HepG2 (cell line): ENCODE results near the gene CCDC86. TPM values are rescaled to one million over a fixed set of nuclear protein-coding genes. Genes with fewer than 3 reads are reported as not detected.

Source experiments
- ATAC-seq: fragments of 200-7000 bp; cut with Tn5 transposase; 3 replicates; pipeline ENCODE4 v1.9.1; 2020; ENCODE audit warnings: mild to moderate bottlenecking, moderate library complexity
- BruUV-seq: library from RNA; stranded (reverse); fragments of 400-500 nt; replicated peaks from 2 replicates; lab custom pipeline; 2021; lab: Mats Ljungman, UMichigan
- CTCF ChIA-PET: fragments of 300-600 bp; formaldehyde crosslinking; extraction: SDS; loops from one replicate; lab custom pipeline; 2021; ENCODE audit warnings: low total read pairs, inconsistent platforms, low intra/inter-chr PET ratio; lab: Yijun Ruan, JAX
- POLR2A ChIA-PET: fragments of 350-600 bp; sonication (Branson Sonifier 250); formaldehyde crosslinking; loops from one replicate; lab custom pipeline; 2020; ENCODE audit warnings: antibody characterized with exemption, inconsistent platforms; lab: Yijun Ruan, JAX
- DNase-seq: peaks from one replicate; pipeline ENCODE4 v3.0.0-alpha.2; 2015; ENCODE audit warnings: low spot score
- FAIRE-seq: peaks from 3 replicates; lab custom pipeline; 2011; peaks lifted over from hg19 to GRCh38; lab: Jason Lieb, UNC
- H2AFZ ChIP-seq: one replicate; pipeline ENCODE4 v1.6.1; 2011; ENCODE audit warnings: low read length, inconsistent platforms
- H3K27ac ChIP-seq: fragments of 300-600 bp; 3 replicates; pipeline ENCODE4 v1.8.0; 2011; ENCODE audit warnings: mixed run types, mild to moderate bottlenecking, mixed read lengths, low read length, inconsistent platforms; ENCODE audit not compliant: insufficient read depth; ENCODE audit errors: extremely low read length
- H3K27me3 ChIP-seq, 2 experiments: fragments of 200-600 bp in 1 of 2; 2 replicates in 1 of 2; 3 replicates in 1 of 2; pipeline versions ENCODE4 v1.6.0 to v1.8.0; 2011; ENCODE audit warnings: low read length in 2 of 2, mild to moderate bottlenecking in 2 of 2, moderate library complexity in 2 of 2, inconsistent platforms in 1 of 2; ENCODE audit not compliant: insufficient read depth in 2 of 2, control insufficient read depth in 1 of 2
- H3K36me3 ChIP-seq, 2 experiments: fragments of 200-600 bp in 1 of 2; replicated peaks in 1 of 2; 2 replicates in 1 of 2; 3 replicates in 1 of 2; pipeline versions ENCODE4 v1.5.1 to v1.8.0; 2011; ENCODE audit warnings: low read length in 2 of 2, inconsistent platforms in 1 of 2; ENCODE audit not compliant: insufficient read depth in 2 of 2, control insufficient read depth in 1 of 2
- H3K4me1 ChIP-seq: 2 replicates; pipeline ENCODE4 v1.5.1; 2012; ENCODE audit warnings: low read length, inconsistent platforms; ENCODE audit not compliant: insufficient read depth
- H3K4me2 ChIP-seq: 2 replicates; pipeline ENCODE4 v1.6.0; 2011; ENCODE audit warnings: low read depth, low read length, inconsistent platforms
- H3K4me3 ChIP-seq, 3 experiments: fragments of 200-600 bp in 1 of 3; sonication (generic), shearing (Covaris generic) in 1 of 3; replicated peaks in 1 of 3; 2 replicates each; pipeline ENCODE4 v1.5.1; 2011 to 2016; ENCODE audit warnings: low read length in 3 of 3, inconsistent platforms in 2 of 3, low read depth in 2 of 3, mild to moderate bottlenecking in 2 of 3, control low read depth in 1 of 3, mixed read lengths in 1 of 3; ENCODE audit not compliant: insufficient read depth in 1 of 3
- H3K79me2 ChIP-seq: one replicate; pipeline ENCODE4 v1.6.1; 2011; ENCODE audit warnings: low read length, inconsistent platforms; ENCODE audit not compliant: insufficient read depth
- H3K9ac ChIP-seq: 2 replicates; pipeline ENCODE4 v1.6.0; 2011; ENCODE audit warnings: mild to moderate bottlenecking, low read depth, low read length, inconsistent platforms; ENCODE audit not compliant: insufficient read depth
- H3K9me3 ChIP-seq: 2 replicates; pipeline ENCODE4 v1.5.1; 2012; ENCODE audit warnings: mild to moderate bottlenecking, low read length
- H4K20me1 ChIP-seq: 2 replicates; pipeline ENCODE4 v1.6.0; 2011; ENCODE audit warnings: inconsistent platforms, mild to moderate bottlenecking, low read length, moderate library complexity; ENCODE audit not compliant: insufficient read depth
- BRF2 ChIP-seq: sonication (generic); formaldehyde crosslinking; IDR thresholded peaks from 2 replicates; pipeline ENCODE4 v1.8.1; 2022; ENCODE audit warnings: mild to moderate bottlenecking, missing genetic modification reagents
- ELF1 ChIP-seq: sonication (generic); formaldehyde crosslinking; IDR thresholded peaks from 2 replicates; pipeline ENCODE4 v1.4.0; 2020; ENCODE audit warnings: missing genetic modification reagents
- NFKB2 ChIP-seq: sonication (generic); formaldehyde crosslinking; IDR thresholded peaks from 2 replicates; pipeline ENCODE4 v1.4.0; 2020; ENCODE audit warnings: missing genetic modification reagents, borderline replicate concordance
- SALL1 ChIP-seq: sonication (generic); formaldehyde crosslinking; IDR thresholded peaks from 2 replicates; pipeline ENCODE4 v1.8.0; 2022; ENCODE audit warnings: mild to moderate bottlenecking, missing genetic modification reagents
- TMF1 ChIP-seq: sonication (generic); formaldehyde crosslinking; IDR thresholded peaks from 2 replicates; pipeline ENCODE4 v1.8.1; 2022; ENCODE audit warnings: low read depth, missing genetic modification reagents
- TOPORS ChIP-seq: sonication (generic); formaldehyde crosslinking; IDR thresholded peaks from 2 replicates; pipeline ENCODE4 v1.8.0; 2023; ENCODE audit warnings: mild to moderate bottlenecking, missing genetic modification reagents
- ZNF124 ChIP-seq: sonication (generic); formaldehyde crosslinking; IDR thresholded peaks from 2 replicates; pipeline ENCODE4 v1.4.0; 2020; ENCODE audit warnings: missing genetic modification reagents
- ZNF251 ChIP-seq: sonication (generic); formaldehyde crosslinking; IDR thresholded peaks from 2 replicates; pipeline ENCODE4 v1.9.0; 2021; ENCODE audit warnings: mild to moderate bottlenecking, missing genetic modification reagents
- WGBS: methylation state at CpG from one replicate; pipeline ENCODE4 v1.1.6; 2017; ENCODE audit warnings: low lambda C conversion rate; 5-methylcytosine and 5-hydroxymethylcytosine counted together
- in situ Hi-C: cut with HindIII; loops from 2 replicates; pipeline ENCODE4 v1.10.0; 2017; ENCODE audit warnings: low pct_unique_long_range_greater_than_20kb; ENCODE audit not compliant: extremely low pct_ligation_motif_present
- intact Hi-C: fragments of 100-400 bp; cut with micrococcal nuclease; formaldehyde crosslinking; loops from one replicate; pipeline ENCODE4 v1.10.0; 2022; ENCODE audit not compliant: unreplicated experiment
- polyA plus RNA-seq, 8 experiments: library from polyadenylated mRNA; depleted of rRNA in 3 of 8; stranded (reverse) in 7 of 8; unstranded in 1 of 8; fragments of >200 nt; fragmentation: Illumina TruSeq in 4 of 8; extraction: Trizol in 4 of 8; gene quantifications; 2 replicates each; pipeline versions ENCODE4 v1.2.1 to v1.2.3, GENCODE V29; 2011 to 2016; ENCODE audit warnings: low read depth in 4 of 8, missing spikeins in 1 of 8, mixed read lengths in 1 of 8; ENCODE audit not compliant: insufficient read depth in 1 of 8
- total RNA-seq, 5 experiments: library from RNA; depleted of rRNA; stranded (reverse); fragments of >200 nt; fragmentation: Illumina TruSeq; extraction: Trizol; gene quantifications; 2 replicates each; pipeline ENCODE4 v1.2.3, GENCODE V29; 2016; ENCODE audit warnings: low read depth in 1 of 5
- TF ChIP-seq, protein P1 (sequence below): sonication (generic); formaldehyde crosslinking; IDR thresholded peaks from 2 replicates; pipeline ENCODE4 v1.8.0; 2022; ENCODE audit warnings: missing genetic modification reagents, mild to moderate bottlenecking, moderate library complexity, borderline replicate concordance
- TF ChIP-seq, protein P2 (sequence below), 2 experiments: fragments of 450-650 bp in 1 of 2; sonication (generic) in 1 of 2; formaldehyde crosslinking in 1 of 2; IDR thresholded peaks; 2 replicates each; pipeline versions ENCODE4 v1.6.1 to v1.8.0; 2016 to 2022; ENCODE audit warnings: antibody characterized with exemption in 1 of 2, mild to moderate bottlenecking in 1 of 2, missing genetic modification reagents in 1 of 2
- TF ChIP-seq, protein P3 (sequence below): sonication (generic); formaldehyde crosslinking; IDR thresholded peaks from 2 replicates; pipeline ENCODE4 v1.5.1; 2020; ENCODE audit warnings: missing genetic modification reagents, mild to moderate bottlenecking, borderline replicate concordance

CCDC86 gene
- total and polyA plus RNA-seq, 2 of the 13 experiments (the other 11 are each of a cell fraction or from before 2014, with no cell fraction given) = 33.8 to 37.6 TPM

GRCh38 chr11:60860943-60861342 lies 19.0 kb downstream of the CCDC86 start:
- Histone ChIP-seq H2AFZ (no peak overlapping the region), H4K20me1 (no peaks in the 10 kb centered on the region), H3K4me2 (no peak overlapping the region), H3K9ac (no peak overlapping the region), H3K27ac (no peak overlapping the region), H3K4me3 (no peak overlapping the region), H3K27me3 (peaks cover 0 to 9% of the 10 kb centered on the region in 2 experiments; a peak in 2 of 5 replicates), H3K36me3 (no peaks in the 10 kb centered on the region), H3K9me3 (no peaks in the 10 kb centered on the region), H3K4me1 (peaks cover 44% of the 10 kb centered on the region), H3K79me2 (no peaks in the 10 kb centered on the region)
- CTCF ChIA-PET = no interaction called here
- POLR2A ChIA-PET = no interaction called here
- intact Hi-C loops = no loop called here
- 67% methylated on average over 6 of the region's 7 CpGs for WGBS
- FAIRE-seq = no peak
- in situ Hi-C loops = no loop called here
- DNase-seq = no peak
- ATAC-seq = no peak
- no TSS peak for BruUV-seq
- TF ChIP-seq, protein P1, sequence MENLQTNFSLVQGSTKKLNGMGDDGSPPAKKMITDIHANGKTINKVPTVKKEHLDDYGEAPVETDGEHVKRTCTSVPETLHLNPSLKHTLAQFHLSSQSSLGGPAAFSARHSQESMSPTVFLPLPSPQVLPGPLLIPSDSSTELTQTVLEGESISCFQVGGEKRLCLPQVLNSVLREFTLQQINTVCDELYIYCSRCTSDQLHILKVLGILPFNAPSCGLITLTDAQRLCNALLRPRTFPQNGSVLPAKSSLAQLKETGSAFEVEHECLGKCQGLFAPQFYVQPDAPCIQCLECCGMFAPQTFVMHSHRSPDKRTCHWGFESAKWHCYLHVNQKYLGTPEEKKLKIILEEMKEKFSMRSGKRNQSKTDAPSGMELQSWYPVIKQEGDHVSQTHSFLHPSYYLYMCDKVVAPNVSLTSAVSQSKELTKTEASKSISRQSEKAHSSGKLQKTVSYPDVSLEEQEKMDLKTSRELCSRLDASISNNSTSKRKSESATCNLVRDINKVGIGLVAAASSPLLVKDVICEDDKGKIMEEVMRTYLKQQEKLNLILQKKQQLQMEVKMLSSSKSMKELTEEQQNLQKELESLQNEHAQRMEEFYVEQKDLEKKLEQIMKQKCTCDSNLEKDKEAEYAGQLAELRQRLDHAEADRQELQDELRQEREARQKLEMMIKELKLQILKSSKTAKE (CRISPR knock-in tag) = no peak
- TF ChIP-seq NFKB2 = no peak
- no peak for TF ChIP-seq TOPORS (CRISPR knock-in tag)
- TF ChIP-seq, protein P2, sequence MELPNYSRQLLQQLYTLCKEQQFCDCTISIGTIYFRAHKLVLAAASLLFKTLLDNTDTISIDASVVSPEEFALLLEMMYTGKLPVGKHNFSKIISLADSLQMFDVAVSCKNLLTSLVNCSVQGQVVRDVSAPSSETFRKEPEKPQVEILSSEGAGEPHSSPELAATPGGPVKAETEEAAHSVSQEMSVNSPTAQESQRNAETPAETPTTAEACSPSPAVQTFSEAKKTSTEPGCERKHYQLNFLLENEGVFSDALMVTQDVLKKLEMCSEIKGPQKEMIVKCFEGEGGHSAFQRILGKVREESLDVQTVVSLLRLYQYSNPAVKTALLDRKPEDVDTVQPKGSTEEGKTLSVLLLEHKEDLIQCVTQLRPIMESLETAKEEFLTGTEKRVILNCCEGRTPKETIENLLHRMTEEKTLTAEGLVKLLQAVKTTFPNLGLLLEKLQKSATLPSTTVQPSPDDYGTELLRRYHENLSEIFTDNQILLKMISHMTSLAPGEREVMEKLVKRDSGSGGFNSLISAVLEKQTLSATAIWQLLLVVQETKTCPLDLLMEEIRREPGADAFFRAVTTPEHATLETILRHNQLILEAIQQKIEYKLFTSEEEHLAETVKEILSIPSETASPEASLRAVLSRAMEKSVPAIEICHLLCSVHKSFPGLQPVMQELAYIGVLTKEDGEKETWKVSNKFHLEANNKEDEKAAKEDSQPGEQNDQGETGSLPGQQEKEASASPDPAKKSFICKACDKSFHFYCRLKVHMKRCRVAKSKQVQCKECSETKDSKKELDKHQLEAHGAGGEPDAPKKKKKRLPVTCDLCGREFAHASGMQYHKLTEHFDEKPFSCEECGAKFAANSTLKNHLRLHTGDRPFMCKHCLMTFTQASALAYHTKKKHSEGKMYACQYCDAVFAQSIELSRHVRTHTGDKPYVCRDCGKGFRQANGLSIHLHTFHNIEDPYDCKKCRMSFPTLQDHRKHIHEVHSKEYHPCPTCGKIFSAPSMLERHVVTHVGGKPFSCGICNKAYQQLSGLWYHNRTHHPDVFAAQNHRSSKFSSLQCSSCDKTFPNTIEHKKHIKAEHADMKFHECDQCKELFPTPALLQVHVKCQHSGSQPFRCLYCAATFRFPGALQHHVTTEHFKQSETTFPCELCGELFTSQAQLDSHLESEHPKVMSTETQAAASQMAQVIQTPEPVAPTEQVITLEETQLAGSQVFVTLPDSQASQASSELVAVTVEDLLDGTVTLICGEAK (IDR thresholded peaks at IDR 0.05) = no peak
- TF ChIP-seq, protein P2 (CRISPR knock-in tag; IDR thresholded peaks at IDR 0.05) = no peak
- TF ChIP-seq SALL1 (CRISPR knock-in tag) = no peak
- TF ChIP-seq BRF2 (CRISPR knock-in tag) = no peak
- no peak for TF ChIP-seq TMF1
- no peak for TF ChIP-seq ELF1 (CRISPR knock-in tag)
- TF ChIP-seq ZNF251 (CRISPR knock-in tag) = no peak
- TF ChIP-seq ZNF124 (CRISPR knock-in tag) = no peak
- TF ChIP-seq, protein P3, sequence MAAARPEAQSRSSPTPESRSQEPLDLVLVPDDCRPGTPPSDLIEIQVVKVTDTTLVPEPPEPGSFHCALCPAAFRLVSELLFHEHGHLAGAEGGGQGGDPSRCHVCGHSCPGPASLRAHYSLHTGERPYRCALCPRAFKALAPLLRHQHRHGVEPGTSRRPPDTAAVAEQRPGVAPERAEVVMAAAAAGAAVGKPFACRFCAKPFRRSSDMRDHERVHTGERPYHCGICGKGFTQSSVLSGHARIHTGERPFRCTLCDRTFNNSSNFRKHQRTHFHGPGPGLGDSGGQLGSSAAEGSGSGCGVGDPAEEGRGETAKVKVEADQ (CRISPR knock-in tag) = no peak
